DMS153 treated with DMSO at 0.1 percent for 48 hours (cell line): ENCODE measurements around the gene USP38.
"Not testable (repeated sequence)": the region's sequence is repeated elsewhere in the genome, so short reads cannot be mapped to it uniquely, and the experiment has no call there.

Experiments used
- DNase-seq: peaks from one replicate; lab custom pipeline; 2025; ENCODE audit not compliant: unreplicated experiment; lab: John Stamatoyannopoulos, UW

The USP38 gene

DNA sequence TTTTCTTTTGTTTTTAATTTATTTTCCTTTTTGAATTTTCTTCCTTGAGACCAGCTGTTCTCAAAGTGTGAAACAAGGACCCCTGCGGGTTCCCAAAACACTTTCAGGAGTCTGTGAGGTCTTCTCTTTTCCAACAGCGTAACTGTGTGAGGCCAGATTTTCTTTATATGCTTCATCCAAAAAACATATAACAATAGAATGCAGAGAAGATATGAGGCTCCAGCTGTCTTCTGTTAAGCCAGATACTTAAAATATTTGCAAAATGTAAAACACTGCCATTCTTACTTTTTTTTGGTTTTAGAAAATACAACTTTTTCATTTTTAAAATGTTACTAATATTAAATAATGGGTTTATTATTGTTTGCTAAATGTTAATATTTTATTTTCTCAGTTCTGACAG is 27.8 kb downstream of the USP38 start:
- DNase-seq = no peak

DNA sequence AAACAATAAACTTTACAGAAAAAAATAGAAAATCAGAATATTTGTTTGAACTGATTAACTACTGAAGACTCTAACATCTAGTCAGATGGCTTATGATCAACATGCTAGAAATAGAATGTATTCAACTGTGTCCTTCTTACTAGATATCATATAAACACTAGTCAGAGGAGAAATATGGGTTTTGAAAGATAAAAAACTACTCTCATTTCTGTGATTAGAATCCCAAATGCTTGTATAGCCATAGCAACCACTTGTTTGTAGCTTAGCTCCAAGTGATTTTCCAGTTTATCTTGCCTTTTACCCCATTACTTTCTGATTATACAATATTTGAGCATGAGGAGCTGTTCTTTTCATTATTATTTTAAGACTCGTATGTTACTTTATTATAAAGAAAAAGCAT is 31.2 kb downstream of the USP38 start:
- no peak for DNase-seq

DNA sequence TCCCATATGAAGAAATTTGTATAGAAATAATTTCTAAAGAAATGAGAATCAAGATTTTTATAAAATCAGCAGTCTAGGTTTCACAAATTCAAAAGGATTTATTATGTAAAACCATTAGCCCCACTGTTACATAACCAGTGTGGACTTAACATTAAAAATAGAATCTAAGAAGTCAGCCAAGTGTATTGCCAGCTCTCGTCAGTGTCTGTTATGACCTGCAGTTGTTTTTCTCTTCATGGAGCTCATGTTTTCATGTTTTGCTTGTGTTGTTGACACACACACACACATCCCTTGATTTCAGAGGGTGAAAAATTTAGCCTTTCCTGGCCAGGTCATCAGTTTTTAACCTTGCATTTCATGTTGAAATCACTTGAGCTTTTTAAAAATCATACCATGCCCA is 39.5 kb downstream of the USP38 start:
- no peak for DNase-seq

- DNase-seq = no peak
Observed at GRCh38 chr4:143225167-143225566, 40.5 kb downstream of the USP38 start.

- DNase-seq = no peak
Observed at GRCh38 chr4:143230683-143231082, 46.0 kb downstream of the USP38 start.

GRCh38 chr4:143232277-143232676 is 47.6 kb downstream of the USP38 start:
- no peak for DNase-seq

DNA sequence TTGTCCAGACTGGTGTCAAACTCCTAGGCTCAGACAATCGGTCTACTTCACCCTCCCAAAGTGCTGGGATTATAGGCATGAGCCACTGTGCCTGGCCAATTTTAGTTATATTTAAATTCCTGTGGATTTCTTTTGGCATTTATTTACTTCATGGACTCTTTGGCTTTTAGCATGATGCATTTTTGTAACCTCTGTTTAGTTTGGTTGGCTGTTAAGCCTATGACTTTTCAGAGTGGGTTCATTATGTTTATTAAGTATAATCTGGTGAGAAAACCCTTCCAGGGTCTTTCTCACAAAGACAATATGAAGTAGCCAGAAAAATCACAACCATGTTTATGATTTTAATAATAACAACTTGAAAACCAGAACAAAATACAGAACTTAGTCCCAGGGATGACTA is 49.4 kb downstream of the USP38 start:
- DNase-seq = no peak

DNA sequence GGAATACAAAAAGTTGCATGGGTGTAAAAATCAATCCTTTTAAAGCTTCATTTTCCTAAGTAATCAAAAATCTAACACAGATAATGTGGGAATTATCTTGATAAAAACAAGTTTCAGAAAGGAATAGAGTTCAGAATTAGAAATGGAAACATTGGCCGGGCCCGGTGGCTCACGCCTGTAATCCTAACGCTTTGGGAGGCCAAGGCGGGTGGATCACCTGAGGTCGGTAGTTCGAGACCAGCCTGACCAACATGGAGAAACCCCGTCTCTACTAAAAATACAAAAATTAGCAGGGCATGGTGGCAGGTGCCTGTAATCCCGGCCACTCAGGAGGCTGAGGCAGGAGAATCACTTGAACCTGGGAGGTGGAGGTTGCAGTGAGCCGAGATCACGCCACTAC is 52.5 kb downstream of the USP38 start:
- not testable (repeated sequence) for DNase-seq

DNA sequence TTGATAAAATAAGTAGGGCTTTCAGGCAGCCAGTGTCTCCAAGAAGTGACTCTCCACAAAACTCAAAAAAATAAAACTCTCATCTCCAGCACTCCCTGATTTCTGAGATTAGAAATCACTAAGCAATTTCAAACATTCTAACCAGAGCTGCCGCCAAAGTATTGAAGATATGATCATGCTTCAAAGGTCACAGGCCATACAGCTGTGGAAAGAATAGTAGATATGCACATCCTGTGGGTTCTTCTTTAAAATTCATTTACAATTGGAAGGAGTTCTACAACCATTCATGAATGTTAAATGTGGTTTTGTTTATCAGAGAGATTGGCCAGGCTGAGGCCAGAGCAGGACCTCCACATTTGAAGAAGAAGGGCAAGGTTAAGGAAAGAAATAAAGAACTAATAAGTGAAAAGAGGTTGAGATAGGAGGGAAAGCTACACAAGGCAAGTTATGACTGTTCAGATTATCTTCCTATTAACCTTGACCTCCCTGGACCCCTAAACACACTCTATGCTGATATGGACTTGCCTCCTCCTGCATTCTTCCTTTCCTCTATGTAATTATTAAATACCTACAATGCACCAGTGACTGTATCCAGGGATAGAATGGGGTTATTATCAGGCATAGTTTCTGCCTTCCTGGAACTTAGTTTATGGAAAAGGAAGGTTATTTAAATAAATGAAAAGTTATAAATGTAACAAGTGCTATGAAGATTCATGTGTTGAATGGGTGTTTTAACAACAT is 56.4 kb downstream of the USP38 start:
- DNase-seq = no peak

GRCh38 chr4:143241892-143242291 is 57.2 kb downstream of the USP38 start:
- DNase-seq = no peak

DNA sequence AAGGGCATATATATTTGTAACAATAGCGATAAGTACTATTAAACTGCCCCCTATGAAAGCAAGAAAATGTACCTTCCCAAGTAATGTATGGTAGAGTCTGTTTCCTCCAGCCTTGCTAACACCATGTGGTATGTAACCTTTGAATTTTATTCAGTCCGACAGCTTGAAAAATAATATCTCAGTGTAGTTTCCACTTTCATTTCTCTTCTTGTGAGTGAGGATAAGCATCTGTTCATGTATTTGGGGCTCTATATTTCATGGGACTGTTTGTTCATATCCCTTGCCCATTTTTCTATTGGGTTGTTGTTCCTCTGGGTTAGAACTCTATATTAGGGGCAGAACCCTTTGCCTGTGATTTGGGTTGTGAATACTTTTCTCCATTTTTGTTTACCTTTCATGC is 58.3 kb downstream of the USP38 start:
- no peak for DNase-seq

DNA sequence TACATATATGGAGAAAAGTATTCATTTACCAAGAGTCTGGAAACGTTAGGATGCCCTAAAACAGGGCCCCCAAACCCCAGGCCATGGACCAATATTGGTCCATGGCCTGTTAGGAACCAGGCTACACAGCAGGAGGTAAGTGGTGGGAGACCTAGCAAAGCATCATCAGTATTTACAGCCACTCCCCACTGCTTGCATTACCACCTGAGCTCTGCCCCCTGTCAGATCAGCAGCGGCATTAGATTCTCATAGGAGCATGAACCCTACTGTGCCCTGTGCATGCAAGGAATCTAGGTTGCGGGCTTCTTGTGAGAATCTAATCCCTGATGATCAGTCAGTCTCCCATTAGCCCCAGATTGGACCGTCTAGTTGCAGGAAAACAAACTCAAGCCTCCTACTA is 62.3 kb downstream of the USP38 start:
- no peak for DNase-seq

GRCh38 chr4:143247866-143248265 is 63.1 kb downstream of the USP38 start:
- no peak for DNase-seq

GRCh38 chr4:143248827-143249226 is 64.1 kb downstream of the USP38 start:
- DNase-seq = no peak

GRCh38 chr4:143250617-143251016 is 65.9 kb downstream of the USP38 start:
- DNase-seq = no peak

GRCh38 chr4:143251348-143251747 is 66.6 kb downstream of the USP38 start:
- DNase-seq = no peak

- no peak for DNase-seq
Observed at GRCh38 chr4:143251779-143252178, 67.1 kb downstream of the USP38 start.

GRCh38 chr4:143252478-143252877 is 67.8 kb downstream of the USP38 start:
- no peak for DNase-seq

DNA sequence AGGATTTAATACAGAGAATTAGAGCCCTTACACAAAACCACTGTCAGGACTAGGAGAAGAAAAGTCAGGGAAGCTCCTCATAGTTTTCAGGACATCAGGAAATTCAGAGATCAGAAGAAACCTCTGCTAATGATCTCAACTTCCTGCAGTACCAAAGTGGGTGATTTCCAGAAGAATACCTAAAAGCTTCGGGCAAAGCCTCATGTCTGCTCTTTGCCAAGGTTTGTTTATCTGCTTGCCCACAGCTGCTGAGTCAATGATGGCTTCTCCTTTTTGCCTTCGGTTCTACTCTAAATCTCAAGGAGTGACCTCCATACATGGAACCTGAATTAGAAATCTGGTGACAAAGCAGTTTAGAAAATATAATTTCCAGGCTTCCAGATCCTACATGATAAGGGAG is 68.4 kb downstream of the USP38 start:
- no peak for DNase-seq

DNA sequence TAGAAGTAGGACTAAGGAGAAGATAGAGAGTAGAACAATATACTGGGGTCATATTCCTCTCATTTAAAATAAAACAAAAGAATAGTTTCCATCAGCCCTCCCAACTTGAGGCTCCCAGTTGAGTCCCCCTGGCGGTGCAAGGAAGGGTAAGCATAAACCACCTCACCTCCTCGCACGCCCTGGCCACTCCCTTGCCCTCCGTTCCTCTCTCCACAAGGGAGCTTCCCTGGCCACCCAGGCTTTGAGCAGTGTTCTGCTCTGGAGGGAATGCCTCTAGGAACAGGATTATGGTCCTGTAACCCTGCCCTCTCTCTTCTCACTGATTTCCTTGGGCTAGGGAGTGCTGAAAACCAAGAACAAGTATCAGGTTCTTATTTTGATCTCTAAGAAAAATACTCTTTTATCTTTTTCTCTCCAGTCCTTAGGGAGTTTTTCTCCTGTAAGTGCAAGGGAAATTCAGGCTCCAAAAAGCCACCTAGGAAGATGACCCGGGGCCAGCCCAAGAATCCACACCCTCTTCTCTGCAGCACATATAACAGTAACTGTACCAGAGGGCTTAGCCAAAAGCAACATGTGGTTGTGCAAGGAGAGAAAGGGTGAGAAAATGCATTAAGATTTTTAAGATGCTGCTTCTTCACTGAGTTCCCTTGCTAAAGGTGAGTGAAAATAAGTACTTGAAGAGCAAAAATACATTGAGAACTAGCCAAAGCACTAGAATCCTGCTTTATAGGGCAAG is 69.9 kb downstream of the USP38 start:
- DNase-seq = no peak

GRCh38 chr4:143256456-143256855 is 71.7 kb downstream of the USP38 start:
- DNase-seq = no peak

GRCh38 chr4:143257356-143257755 is 72.6 kb downstream of the USP38 start:
- DNase-seq = no peak

- DNase-seq = no peak
Observed at GRCh38 chr4:143260750-143261149, 76.0 kb downstream of the USP38 start.
